GM08714 (cell line): Measurements from ENCODE around the gene RUNDC1.
A peak's percentile ranks its signal among the peaks of the same experiment; 100 is the strongest.

Source experiments
- H3K4me3 ChIP-seq: fragments of 200-500 bp; sonication (Bioruptor generic); 2 replicates; pipeline ENCODE4 v1.5.1; 2014; ENCODE audit warnings: mild to moderate bottlenecking, low read length, inconsistent platforms
- ZNF274 ChIP-seq: IDR thresholded peaks from 2 replicates; pipeline ENCODE4 v1.6.1; 2012; ENCODE audit warnings: mild to moderate bottlenecking, low read depth, low read length

The RUNDC1 gene

GRCh38 chr17:43003542-43004172, 23.3 kb downstream of the RUNDC1 start:
- TF ChIP-seq ZNF274, result no peak
- H3K4me3 ChIP-seq, result no peak overlapping the region

- no peak for TF ChIP-seq ZNF274
Measured at GRCh38 chr17:43006639-43007551, 26.5 kb downstream of the RUNDC1 start, which contains the start of gene IFI35. Gene IFI35 (plus strand): TSS chr17:43006784. CDS start chr17:43006948, 164 bp downstream.

DNA sequence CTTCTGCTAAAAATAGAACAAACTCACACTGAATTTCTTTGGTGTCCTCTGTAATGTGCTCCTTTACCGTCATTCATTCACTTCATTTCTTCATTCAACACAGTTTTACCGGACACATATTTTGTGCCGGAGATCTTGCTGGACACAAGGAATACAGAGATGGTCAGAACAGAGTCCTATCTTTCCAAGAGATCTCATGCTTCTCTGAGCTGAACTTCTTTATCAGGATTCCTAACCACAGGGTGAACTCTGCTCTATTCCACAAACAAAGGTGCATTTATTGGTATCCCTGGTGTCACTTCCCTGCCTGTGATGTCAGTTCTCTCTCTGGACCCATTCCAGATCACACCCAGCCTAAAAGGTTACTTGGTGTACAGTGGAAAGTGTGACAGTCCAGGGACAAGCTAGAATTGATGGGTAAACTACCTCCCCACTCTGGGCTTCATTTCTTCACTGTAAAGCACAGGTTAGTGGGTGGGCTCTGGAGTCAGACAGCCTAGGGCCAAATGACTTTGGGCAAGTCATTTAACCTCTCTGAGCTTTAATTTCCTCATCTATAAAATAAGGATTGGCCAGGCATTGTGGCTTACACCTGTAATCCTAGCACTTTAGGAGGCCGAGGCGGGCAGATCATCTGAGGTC, 30.4 kb downstream of the RUNDC1 start:
- no peak for TF ChIP-seq ZNF274
- H3K4me3 ChIP-seq, result no peak overlapping the region

More at GRCh38 chr17:43006639-43007551, 26.5 kb downstream of the RUNDC1 start, which contains the start of gene IFI35:
- peak within 1 kb of the TSS; percentile 75 for H3K4me3 ChIP-seq

DNA sequence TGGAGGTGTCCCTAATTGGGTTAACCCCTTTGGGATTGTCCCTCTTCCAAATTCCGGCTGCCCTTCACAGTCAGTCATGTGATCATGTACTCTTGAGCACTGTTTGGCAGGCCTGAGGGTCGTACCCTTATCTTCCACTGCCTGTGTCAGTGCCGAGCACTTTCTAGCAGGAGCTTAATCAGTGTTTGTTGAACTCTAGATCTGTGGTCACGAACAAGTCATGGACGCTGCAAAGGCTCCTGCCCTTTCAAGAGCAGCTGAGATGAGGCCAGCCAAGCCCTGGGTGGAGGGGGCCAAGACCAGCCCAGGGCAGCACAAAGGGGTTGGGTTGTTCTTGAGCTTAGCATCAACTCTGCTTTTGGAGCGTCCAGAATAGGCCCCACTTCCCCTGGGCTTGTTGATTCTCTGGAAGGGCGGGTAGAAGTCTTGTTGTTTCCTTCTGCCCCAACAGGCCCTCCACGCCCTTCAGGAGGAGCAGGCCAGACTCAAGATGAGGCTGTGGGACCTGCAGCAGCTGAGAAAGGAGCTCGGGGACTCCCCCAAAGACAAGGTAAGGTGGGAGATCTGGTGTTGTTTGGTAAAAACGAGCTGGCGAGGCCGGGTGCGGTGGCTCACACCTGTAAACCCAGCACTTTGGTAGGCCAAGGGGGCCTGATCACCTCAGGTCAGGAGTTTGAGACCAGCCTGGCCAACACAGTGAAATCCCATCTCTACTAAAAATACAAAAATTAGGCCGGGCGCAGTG, 31.5 kb downstream of the RUNDC1 start:
- TF ChIP-seq ZNF274, result no peak
- H3K4me3 ChIP-seq, result no peak overlapping the region

GRCh38 chr17:43013296-43013695, 32.9 kb downstream of the RUNDC1 start:
- H3K4me3 ChIP-seq, result no peak overlapping the region
- no peak for TF ChIP-seq ZNF274

DNA sequence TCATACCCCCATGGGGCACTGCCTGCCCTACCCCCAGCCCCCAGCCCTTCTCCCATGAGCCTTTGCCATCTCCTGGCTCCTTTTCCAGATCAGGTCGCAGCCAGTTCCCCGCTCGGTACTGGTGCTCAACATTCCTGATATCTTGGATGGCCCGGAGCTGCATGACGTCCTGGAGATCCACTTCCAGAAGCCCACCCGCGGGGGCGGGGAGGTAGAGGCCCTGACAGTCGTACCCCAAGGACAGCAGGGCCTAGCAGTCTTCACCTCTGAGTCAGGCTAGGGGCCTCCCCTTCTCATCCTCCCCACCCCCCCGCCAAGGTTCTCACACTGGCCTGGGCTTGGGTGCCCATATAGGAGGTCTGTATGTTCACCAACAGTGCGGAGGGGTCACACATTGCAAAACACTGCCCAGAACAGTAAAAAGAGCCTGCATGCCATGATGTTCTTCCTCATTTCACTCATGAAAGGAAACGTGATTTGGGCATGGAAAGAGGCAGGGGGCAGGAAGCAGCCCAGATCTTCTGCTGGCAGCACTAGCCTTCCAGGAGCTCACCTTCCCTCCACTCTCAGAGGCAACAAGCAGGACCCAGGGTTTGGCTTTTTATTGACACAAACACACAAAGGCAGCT, 33.8 kb downstream of the RUNDC1 start:
- TF ChIP-seq ZNF274, result no peak

DNA sequence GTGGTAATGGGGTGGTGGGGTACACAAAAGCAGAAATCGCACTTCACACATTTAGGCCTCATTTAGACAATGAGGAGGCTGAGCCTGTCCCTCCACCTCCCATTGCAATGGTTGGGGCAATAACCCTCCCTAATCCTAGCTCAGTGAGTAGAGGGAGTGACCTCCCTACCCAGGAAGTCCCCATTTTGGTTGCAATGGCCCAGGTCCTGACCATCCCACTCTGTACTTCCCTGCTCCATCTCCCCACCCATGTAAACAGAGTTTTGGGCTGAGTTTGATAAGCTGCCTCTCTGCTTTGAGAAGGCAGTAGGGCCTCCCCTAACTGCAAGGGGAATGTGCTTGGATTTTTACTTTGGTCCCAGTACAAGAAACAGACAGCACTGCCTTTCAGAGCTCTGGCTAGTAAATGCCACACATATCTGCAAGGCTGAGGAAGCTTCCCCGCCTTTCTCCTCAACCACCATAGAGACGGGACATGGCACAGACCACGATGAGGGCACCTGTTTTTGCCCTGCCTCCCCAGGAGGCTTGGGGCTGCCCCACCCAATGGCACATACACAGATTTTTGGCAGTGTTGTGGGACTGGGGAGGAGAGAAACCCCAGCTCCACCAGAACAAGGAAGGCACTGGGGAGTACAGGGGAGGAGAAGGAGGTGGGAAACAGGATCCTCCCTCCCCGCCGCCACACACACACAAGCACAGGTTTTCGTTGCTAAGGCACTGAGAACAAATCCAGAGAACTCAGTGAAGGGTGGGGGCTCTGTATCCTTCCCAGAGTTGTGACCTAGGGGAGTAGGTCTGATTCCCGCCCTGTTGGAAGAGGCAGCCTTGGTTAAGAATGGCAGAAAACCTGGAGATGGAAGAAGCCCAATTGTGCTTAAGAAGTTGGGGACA, 34.5 kb downstream of the RUNDC1 start:
- TF ChIP-seq ZNF274, result no peak
- H3K4me3 ChIP-seq, result no peak overlapping the region

More for the DNA sequence above, 33.8 kb downstream of the RUNDC1 start:
- no peak overlapping the region for H3K4me3 ChIP-seq

DNA sequence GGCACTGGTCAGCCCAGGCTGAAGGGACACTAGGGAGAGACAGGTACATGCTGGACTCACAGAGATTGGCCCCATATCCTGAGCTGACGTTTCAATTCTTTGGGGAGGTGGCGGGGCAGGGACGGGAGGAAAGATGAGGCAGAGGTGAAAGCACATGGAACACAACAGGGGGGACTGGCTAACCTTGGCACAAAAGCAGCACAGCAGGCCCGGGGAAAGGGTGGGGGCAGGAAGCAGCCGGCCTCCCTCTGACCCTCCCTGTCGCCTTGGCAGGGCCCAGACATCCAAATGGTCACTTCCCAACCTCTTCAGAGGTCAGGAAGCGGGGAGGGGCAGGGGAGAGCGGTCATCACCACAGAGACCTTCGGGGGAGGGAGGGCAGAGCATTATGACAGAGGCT, 35.2 kb downstream of the RUNDC1 start:
- no peak overlapping the region for H3K4me3 ChIP-seq
- no peak for TF ChIP-seq ZNF274

GRCh38 chr17:43016216-43016615, 35.9 kb downstream of the RUNDC1 start:
- TF ChIP-seq ZNF274, result no peak
- H3K4me3 ChIP-seq, result no peak overlapping the region

- TF ChIP-seq ZNF274, result no peak
Measured at GRCh38 chr17:43018008-43018853, 37.9 kb downstream of the RUNDC1 start.

GRCh38 chr17:43018932-43019331, 38.6 kb downstream of the RUNDC1 start:
- no peak for TF ChIP-seq ZNF274
- H3K4me3 ChIP-seq, result no peak overlapping the region

More at GRCh38 chr17:43018008-43018853, 37.9 kb downstream of the RUNDC1 start:
- no peak overlapping the region for H3K4me3 ChIP-seq

- no peak for TF ChIP-seq ZNF274
- H3K4me3 ChIP-seq, result no peak overlapping the region
Measured at GRCh38 chr17:43019418-43019817, 39.1 kb downstream of the RUNDC1 start.
